H1 (cell line): Measurements from ENCODE around the gene MPDU1. TPM values are rescaled to one million over a fixed set of nuclear protein-coding genes. Genes with fewer than 3 reads are reported as not detected.

Experiments used
- CTCF ChIA-PET: fragments of 300-600 bp; sonication (Branson Sonifier 250); formaldehyde crosslinking; loops from one replicate; lab custom pipeline; 2021; ENCODE audit not compliant: partially characterized antibody; lab: Charles Lee
- POLR2A ChIA-PET: fragments of 300-600 bp; sonication (Branson Sonifier 250); formaldehyde crosslinking; loops from one replicate; lab custom pipeline; 2021; ENCODE audit warnings: inconsistent platforms; ENCODE audit not compliant: partially characterized antibody; lab: Charles Lee
- DNase-seq, 2 experiments: peaks; one replicate each; pipeline versions ENCODE4 v3.0.0 to v3.0.0-alpha.2; 2010 to 2022; ENCODE audit warnings: low spot score in 2 of 2, low read depth in 1 of 2, mixed read lengths in 1 of 2
- FAIRE-seq: peaks from 2 replicates; lab custom pipeline; 2011; peaks lifted over from hg19 to GRCh38; lab: Jason Lieb, UNC
- H2AFZ ChIP-seq: 2 replicates; pipeline ENCODE4 v1.8.1; 2012; ENCODE audit warnings: low read length, inconsistent platforms
- H2AK5ac ChIP-seq: 2 replicates; pipeline ENCODE4 v1.6.1; 2013; ENCODE audit warnings: low read depth, low read length
- H2BK120ac ChIP-seq: replicated peaks from 2 replicates; pipeline ENCODE3; 2013; ENCODE audit warnings: low read depth, low read length, inconsistent platforms
- H2BK12ac ChIP-seq: 2 replicates; pipeline ENCODE4 v1.6.1; 2013; ENCODE audit warnings: low read depth, low read length
- H2BK15ac ChIP-seq: 2 replicates; pipeline ENCODE4 v1.6.1; 2013; ENCODE audit warnings: low read length
- H2BK20ac ChIP-seq: 2 replicates; pipeline ENCODE4 v1.6.1; 2013; ENCODE audit warnings: low read length
- H2BK5ac ChIP-seq: 2 replicates; pipeline ENCODE4 v1.6.1; 2013; ENCODE audit warnings: low read depth, low read length
- H3K14ac ChIP-seq: 2 replicates; pipeline ENCODE4 v1.6.1; 2013; ENCODE audit warnings: inconsistent platforms; ENCODE audit not compliant: insufficient read length
- H3K18ac ChIP-seq: 2 replicates; pipeline ENCODE4 v1.6.1; 2013; ENCODE audit warnings: low read length; ENCODE audit errors: extremely low read depth
- H3K23ac ChIP-seq: 2 replicates; pipeline ENCODE4 v1.6.1; 2013; ENCODE audit warnings: inconsistent platforms; ENCODE audit not compliant: insufficient read length
- H3K23me2 ChIP-seq: 2 replicates; pipeline ENCODE4 v1.6.1; 2013; ENCODE audit warnings: low read depth, low read length
- H3K27ac ChIP-seq: 2 replicates; pipeline ENCODE4 v1.6.1; 2011; ENCODE audit warnings: low read depth, low read length, inconsistent platforms
- H3K27me3 ChIP-seq, 4 experiments: replicated peaks in 1 of 4; 1 replicate in 1 of 4; 2 replicates in 3 of 4; pipeline versions ENCODE4 v1.6.1 to v1.8.1; 2011 to 2013; ENCODE audit warnings: low read length in 3 of 4, mild to moderate bottlenecking in 3 of 4, inconsistent platforms in 2 of 4, mixed read lengths in 2 of 4, moderate library complexity in 1 of 4; ENCODE audit not compliant: control insufficient read depth in 3 of 4, insufficient read depth in 3 of 4; ENCODE audit errors: extremely low read depth in 1 of 4
- H3K36me3 ChIP-seq, 4 experiments: 2 replicates each; pipeline versions ENCODE4 v1.6.1 to v1.8.1; 2011 to 2013; ENCODE audit warnings: mild to moderate bottlenecking in 4 of 4, low read length in 3 of 4, moderate library complexity in 2 of 4, control low read depth in 1 of 4, inconsistent platforms in 1 of 4; ENCODE audit not compliant: insufficient read depth in 4 of 4, control insufficient read depth in 2 of 4
- H3K4ac ChIP-seq: replicated peaks from 2 replicates; pipeline ENCODE3; 2013; ENCODE audit warnings: low read length, low read depth, mixed read lengths, inconsistent platforms; ENCODE audit not compliant: insufficient read length
- H3K4me1 ChIP-seq, 4 experiments: replicated peaks in 1 of 4; 1 replicate in 1 of 4; 2 replicates in 3 of 4; pipeline versions ENCODE4 v1.6.1 to v1.8.1; 2011 to 2013; ENCODE audit warnings: low read length in 3 of 4, inconsistent platforms in 2 of 4, mixed read lengths in 1 of 4; ENCODE audit not compliant: insufficient read depth in 4 of 4, control insufficient read depth in 3 of 4
- H3K4me2 ChIP-seq, 2 experiments: 2 replicates each; pipeline versions ENCODE4 v1.6.1 to v1.8.1; 2011 to 2013; ENCODE audit warnings: low read depth in 2 of 2, low read length in 2 of 2, control low read depth in 1 of 2, inconsistent platforms in 1 of 2, mild to moderate bottlenecking in 1 of 2; ENCODE audit not compliant: insufficient read depth in 1 of 2
- H3K4me3 ChIP-seq, 4 experiments: fragments of 200-600, 300-600 bp in 1 of 4; sonication (generic), shearing (Covaris generic), sonication (Bioruptor Twin) in 1 of 4; 2 replicates each; pipeline versions ENCODE4 v1.5.1 to v1.8.1; 2011 to 2016; ENCODE audit warnings: low read length in 4 of 4, low read depth in 3 of 4, control low read depth in 2 of 4, inconsistent platforms in 2 of 4, mild to moderate bottlenecking in 2 of 4, mixed read lengths in 1 of 4, moderate library complexity in 1 of 4; ENCODE audit not compliant: insufficient read depth in 2 of 4; ENCODE audit errors: extremely low read depth in 1 of 4
- H3K56ac ChIP-seq: replicated peaks from 2 replicates; pipeline ENCODE3; 2013; ENCODE audit warnings: low read depth, mild to moderate bottlenecking, mixed read lengths, low read length, inconsistent platforms; ENCODE audit not compliant: insufficient read length
- H3K79me1 ChIP-seq: 2 replicates; pipeline ENCODE4 v1.6.1; 2013; ENCODE audit warnings: low read depth, low read length, control low read depth
- H3K79me2 ChIP-seq, 2 experiments: 2 replicates each; pipeline versions ENCODE4 v1.6.1 to v1.8.1; 2012 to 2013; ENCODE audit warnings: low read length in 2 of 2, mild to moderate bottlenecking in 2 of 2, inconsistent platforms in 1 of 2; ENCODE audit not compliant: insufficient read depth in 2 of 2, control insufficient read depth in 1 of 2
- H3K9ac ChIP-seq, 4 experiments: replicated peaks in 1 of 4; 1 replicate in 1 of 4; 2 replicates in 3 of 4; pipeline versions ENCODE4 v1.6.1 to v1.8.1; 2011 to 2013; ENCODE audit warnings: low read depth in 3 of 4, low read length in 3 of 4, control low read depth in 2 of 4, mild to moderate bottlenecking in 2 of 4, moderate library complexity in 2 of 4, inconsistent platforms in 1 of 4; ENCODE audit errors: extremely low read depth in 1 of 4
- H3K9me3 ChIP-seq, 2 experiments: 2 replicates each; pipeline versions ENCODE4 v1.6.1 to v1.8.1; 2012 to 2013; ENCODE audit warnings: mild to moderate bottlenecking in 2 of 2, moderate library complexity in 2 of 2, control low read depth in 1 of 2, inconsistent platforms in 1 of 2, low read depth in 1 of 2, low read length in 1 of 2, mixed read lengths in 1 of 2; ENCODE audit not compliant: insufficient read depth in 2 of 2
- H4K20me1 ChIP-seq, 2 experiments: replicated peaks in 1 of 2; 2 replicates each; pipeline versions ENCODE3 to v1.8.1; 2011 to 2013; ENCODE audit warnings: inconsistent platforms in 2 of 2, low read length in 2 of 2, mild to moderate bottlenecking in 1 of 2; ENCODE audit not compliant: insufficient read depth in 2 of 2, control insufficient read depth in 1 of 2
- H4K5ac ChIP-seq: 2 replicates; pipeline ENCODE4 v1.6.1; 2013; ENCODE audit warnings: low read length, low read depth, mixed read lengths, inconsistent platforms; ENCODE audit not compliant: insufficient read length
- H4K8ac ChIP-seq: 2 replicates; pipeline ENCODE4 v1.8.0; 2013; ENCODE audit warnings: mild to moderate bottlenecking, moderate library complexity, low read length, inconsistent platforms; ENCODE audit not compliant: insufficient read depth; ENCODE audit errors: extremely low read depth
- H4K91ac ChIP-seq: replicated peaks from 2 replicates; pipeline ENCODE3; 2013; ENCODE audit warnings: low read length, mixed read lengths, inconsistent platforms; ENCODE audit not compliant: insufficient read length
- BRCA1 ChIP-seq: IDR thresholded peaks from 2 replicates; pipeline ENCODE4 v1.6.1; 2012; ENCODE audit warnings: low read depth, low read length, improper control_type of control experiment
- E2F6 ChIP-seq: IDR thresholded peaks from 2 replicates; pipeline ENCODE4 v1.6.1; 2012; ENCODE audit warnings: inconsistent platforms
- EZH2 ChIP-seq: fragments of 200-600 bp; sonication (generic); IDR thresholded peaks from 2 replicates; pipeline ENCODE4 v1.7.1; 2012; ENCODE audit warnings: low read depth, mild to moderate bottlenecking, moderate library complexity, low read length, inconsistent platforms; ENCODE audit not compliant: severe bottlenecking
- NRF1 ChIP-seq: IDR thresholded peaks from 2 replicates; pipeline ENCODE4 v1.6.1; 2011; ENCODE audit warnings: mild to moderate bottlenecking, low read depth, low read length, improper control_type of control experiment
- RAD21 ChIP-seq, 2 experiments: IDR thresholded peaks in 1 of 2; conservative IDR thresholded peaks in 1 of 2; 2 replicates each; pipeline ENCODE4 v1.6.1; 2011; ENCODE audit warnings: low read depth in 2 of 2, low read length in 2 of 2, improper control_type of control experiment in 1 of 2, inconsistent platforms in 1 of 2, mild to moderate bottlenecking in 1 of 2, moderate library complexity in 1 of 2
- RNF2 ChIP-seq: fragments of 200-900, 300-1000 bp; sonication (generic); IDR thresholded peaks from 2 replicates; pipeline ENCODE4 v1.7.1; 2016; ENCODE audit warnings: borderline replicate concordance, low read depth, mild to moderate bottlenecking, antibody characterized with exemption, low read length; ENCODE audit not compliant: poor library complexity, severe bottlenecking; ENCODE audit errors: missing control alignments
- SIRT6 ChIP-seq: IDR thresholded peaks from one replicate; pipeline ENCODE4 v1.7.1; 2012; ENCODE audit warnings: low read length, inconsistent platforms
- SUZ12 ChIP-seq: fragments of 200-600 bp; sonication (generic); IDR thresholded peaks from 2 replicates; pipeline ENCODE4 v1.6.1; 2012; ENCODE audit warnings: mild to moderate bottlenecking, inconsistent platforms, low read length, moderate library complexity, mixed read lengths
- TBP ChIP-seq: IDR thresholded peaks from 2 replicates; pipeline ENCODE4 v1.6.1; 2011; ENCODE audit warnings: low read depth, low read length, improper control_type of control experiment
- TCF12 ChIP-seq: IDR thresholded peaks from 2 replicates; pipeline ENCODE4 v1.6.1; 2011; ENCODE audit warnings: low read depth, mild to moderate bottlenecking, low read length
- TEAD4 ChIP-seq: IDR thresholded peaks from 2 replicates; pipeline ENCODE4 v1.6.1; 2012; ENCODE audit warnings: low read depth, low read length, inconsistent platforms, mixed read lengths
- YY1 ChIP-seq: IDR thresholded peaks from 2 replicates; pipeline ENCODE4 v1.6.1; 2011; ENCODE audit warnings: low read depth, mild to moderate bottlenecking, low read length
- WGBS, 2 experiments: shearing (Covaris generic) in 1 of 2; methylation state at CpG; one replicate each; pipeline versions ENCODE4 v1.1.6 to v1.1.7; 2013 to 2015; ENCODE audit warnings: low lambda C conversion rate in 2 of 2, mixed read lengths in 2 of 2, inconsistent platforms in 1 of 2, low coverage in 1 of 2, missing lambda C conversion rate in 1 of 2; ENCODE audit not compliant: insufficient replicate concordance in 2 of 2, insufficient coverage in 1 of 2, insufficient read length in 1 of 2; ENCODE audit errors: extremely low coverage in 1 of 2, missing lambda C conversion rate in 1 of 2; 5-methylcytosine and 5-hydroxymethylcytosine counted together
- polyA plus RNA-seq, 7 experiments: library from polyadenylated mRNA; depleted of rRNA in 3 of 7; stranded (reverse) in 5 of 7; unstranded in 2 of 7; fragments of >200 nt in 5 of 7; fragments of 200-250 nt in 2 of 7; gene quantifications; 1 replicate in 5 of 7; 2 replicates in 1 of 7; 4 replicates in 1 of 7; pipeline versions ENCODE4 v1.2.1 to v1.2.3, GENCODE V29; 2011 to 2013; ENCODE audit warnings: missing spikeins in 2 of 7, mixed read lengths in 2 of 7
- total RNA-seq: library from RNA; stranded (reverse); fragmentation: NEBNext Ultra II Directional; extraction: Animal tissue kit (Norgen Biotek cat#: 25700); gene quantifications from 2 replicates; pipeline ENCODE4 v1.2.1, GENCODE V29; 2021

The MPDU1 gene
- total and polyA plus RNA-seq, 2 of the 8 experiments (the other 6 are each of a cell fraction or from before 2014, with no cell fraction given) = 63.2 to 142 TPM

GRCh38 chr17:7632492-7632894, 48.8 kb downstream of the MPDU1 start:
- Histone ChIP-seq H3K4me3 (no peak overlapping the region), H3K56ac (no peak overlapping the region), H3K23ac (no peak overlapping the region), H4K20me1 (no peaks in the 10 kb centered on the region), H3K4me2 (0 out of 4 replicates have a peak overlapping the region, but pooled peaks of 1 of the 2 experiments have one; percentile 22), H3K23me2 (peaks cover 2% of the 10 kb centered on the region; the same call in 1 of the 2 replicates), H4K8ac (no peak overlapping the region), H2AFZ (peak overlapping the region; percentile 82; the same call in 1 of the 2 replicates), H3K27ac (no peak overlapping the region), H3K9ac (no peak overlapping the region), H2AK5ac (0 out of 2 replicates have a peak overlapping the region, but pooled peaks have one; percentile 14), H2BK20ac (peak overlapping the region; percentile 89), H4K5ac (no peak overlapping the region), H2BK120ac (no peak overlapping the region), H3K14ac (no peak overlapping the region), H3K4ac (no peak overlapping the region), H4K91ac (peak overlapping the region; percentile 56), H2BK12ac (peak overlapping the region; percentile 62; the same call in 1 of the 2 replicates), H3K9me3 (no peaks in the 10 kb centered on the region), H2BK15ac (no peak overlapping the region), H3K18ac (peak overlapping the region; percentile 68; the same call in 1 of the 2 replicates), H3K4me1 (peaks cover 0 to 12% (median 3%) of the 10 kb centered on the region in 4 experiments; a peak in 3 of 7 replicates), H3K36me3 (no peaks in the 10 kb centered on the region), H3K79me2 (no peaks in the 10 kb centered on the region), H3K79me1 (no peaks in the 10 kb centered on the region), H2BK5ac (peak overlapping the region; percentile 20; the same call in 1 of the 2 replicates), H3K27me3 (no peaks in the 10 kb centered on the region)
- WGBS, 2 experiments = 41% methylated on average over 6 of the region's 6 CpGs; no CpG with 5 or more reads in 1 of the 2 experiments
- DNase-seq = peak; percentile 39 to 66
- peak; percentile 90 for FAIRE-seq
- ChIA-PET POLR2A (interaction anchor here (0.5 to 79.4 kb wide), 10 partner anchors 14 to 148 kb away, joined by 3 to 2272 read pairs (median 4); partner anchors contain the start of genes ATP1B2, FXR2, MPDU1 and POLR2A), CTCF (interaction anchor here (0.6 to 15.7 kb wide), 22 partner anchors 10 to 1856 kb away, joined by 3 to 332 read pairs (median 6); partner anchors contain the start of genes ATP1B2, DNAH2, EFNB3 and FXR2)
- TF ChIP-seq RNF2 (no peak), TBP (0 out of 2 replicates have a peak, but pooled peaks have one; percentile 14), RAD21 (IDR thresholded peaks at IDR 0.05 in 1 of 2, conservative IDR thresholded peaks at IDR 0.05 in 1 of 2; ENCODE audit: low read depth in 2 of 2, low read length in 2 of 2) (peak; percentile 75 to 81), TEAD4 (no peak), SUZ12 (no peak), EZH2 (no peak), TCF12 (no peak), SIRT6 (no peak), BRCA1 (no peak), E2F6 (no peak), YY1 (no peak), NRF1 (no peak)
